ENCODE results near the gene CA4. TPM values are rescaled to one million over a fixed set of nuclear protein-coding genes. Genes with fewer than 3 reads are reported as not detected.

The CA4 gene
- total RNA-seq, 1 donor from 2014 or later: not detected

Other genes with a start within 250 kb of the CA4 start
- 24.4 and 26.6 TPM in 2 replicates for gene RNFT1, start 185.2 kb upstream of the CA4 start, total RNA-seq
- gene HEATR6, start 71.1 kb upstream of the CA4 start, total RNA-seq: 23.9 and 24.7 TPM in 2 replicates
- gene USP32, start 242.2 kb downstream of the CA4 start, total RNA-seq: 42.5 and 43.4 TPM in 2 replicates

All from T-helper 1 cell treated with Interleukin-12 subunit alpha and Interleukin-12 subunit beta and Interleukin-4 antibody, amounts not matched to agents 30 ng/mL and 1 ng/mL, for 36 hours (primary cell).